ENCODE data around the gene FOSL1.

FOSL1 gene

GRCh38 chr11:65919573-65920371 is 19.6 kb upstream of the FOSL1 start:
- no peak for DNase-seq (ENCODE audit: low read depth, low spot score)

GRCh38 chr11:65919141-65919572 is 19.0 kb upstream of the FOSL1 start, which contains the start of gene DRAP1:
Gene DRAP1 (plus strand): TSS chr11:65919426. CDS start chr11:65919502, 76 bp downstream.
- DNase-seq (ENCODE audit: low read depth, low spot score): peak; percentile 93

GRCh38 chr11:65918211-65919140 is 18.3 kb upstream of the FOSL1 start, which contains the start of gene C11orf68:
Gene C11orf68 (minus strand): TSS chr11:65919062. CDS start chr11:65919031, 31 bp downstream.
- DNase-seq (ENCODE audit: low read depth, low spot score): no peak

- DNase-seq (ENCODE audit: low read depth, low spot score): no peak
These were observed 17.4 kb upstream of the FOSL1 start for GRCh38 chr11:65917434-65918210.

GRCh38 chr11:65917077-65917433 is 16.9 kb upstream of the FOSL1 start:
- DNase-seq (ENCODE audit: low read depth, low spot score): no peak

GRCh38 chr11:65916391-65916790 is 16.2 kb upstream of the FOSL1 start:
- no peak for DNase-seq (ENCODE audit: low read depth, low spot score)

GRCh38 chr11:65915821-65916251 is 15.6 kb upstream of the FOSL1 start:
- DNase-seq (ENCODE audit: low read depth, low spot score): peak; percentile 85

- DNase-seq (ENCODE audit: low read depth, low spot score): no peak
These were observed 15.1 kb upstream of the FOSL1 start for GRCh38 chr11:65915101-65915820.

- DNase-seq (ENCODE audit: low read depth, low spot score): no peak
These were observed 12.7 kb upstream of the FOSL1 start for GRCh38 chr11:65912845-65913244.

- DNase-seq (ENCODE audit: low read depth, low spot score): no peak
These were observed 11.7 kb upstream of the FOSL1 start for GRCh38 chr11:65911682-65912568.

GRCh38 chr11:65907878-65908277 is 7.7 kb upstream of the FOSL1 start:
- DNase-seq (ENCODE audit: low read depth, low spot score): no peak

- DNase-seq (ENCODE audit: low read depth, low spot score): no peak
These were observed 6.4 kb upstream of the FOSL1 start for GRCh38 chr11:65906602-65907001.

GRCh38 chr11:65903715-65904114 is 3.5 kb upstream of the FOSL1 start:
- no peak for DNase-seq (ENCODE audit: low read depth, low spot score)

- DNase-seq (ENCODE audit: low read depth, low spot score): no peak
These were observed 2.9 kb upstream of the FOSL1 start for GRCh38 chr11:65903068-65903481.

- DNase-seq (ENCODE audit: low read depth, low spot score): no peak
These were observed 652 bp upstream of the FOSL1 start for GRCh38 chr11:65900899-65901180.

GRCh38 chr11:65899356-65900124 is 648 bp downstream of the FOSL1 start:
- DNase-seq (ENCODE audit: low read depth, low spot score): no peak

- no peak for DNase-seq (ENCODE audit: low read depth, low spot score)
These were observed 1.4 kb downstream of the FOSL1 start for GRCh38 chr11:65898656-65899355.

GRCh38 chr11:65897020-65897471 is 3.1 kb downstream of the FOSL1 start:
- no peak for DNase-seq (ENCODE audit: low read depth, low spot score)
